ENCODE results near the gene C12orf56. TPM values are rescaled to one million over a fixed set of nuclear protein-coding genes. Genes with fewer than 3 reads are reported as not detected.
"Not testable (repeated sequence)": the region's sequence is repeated elsewhere in the genome, so short reads cannot be mapped to it uniquely, and the experiment has no call there.

The C12orf56 gene
- total RNA-seq, 1 donor from 2014 or later, result not detected

DNA sequence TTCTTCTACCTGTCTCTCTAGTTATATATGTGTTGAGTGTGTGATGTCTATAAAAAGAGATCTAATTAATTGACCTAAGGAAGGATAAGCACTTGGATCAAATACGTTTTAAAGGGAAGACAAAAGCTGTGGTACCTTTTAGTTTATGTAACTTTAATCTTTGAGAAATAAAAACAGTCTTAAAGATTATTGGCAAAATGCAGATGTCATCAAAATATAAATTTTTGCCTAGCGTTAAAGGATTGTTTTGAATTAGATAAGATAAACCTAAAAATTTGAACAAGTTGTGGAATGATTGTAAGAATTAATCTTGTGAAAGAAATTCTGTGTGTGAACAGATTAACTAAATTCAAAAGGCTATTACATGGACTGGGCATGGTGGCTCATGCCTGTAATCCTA lies 42.9 kb downstream of the C12orf56 start:
- ATAC-seq, result no peak
- H3K4me1 ChIP-seq, result no peaks in the 10 kb centered on the region
- no peaks in the 10 kb centered on the region for H3K36me3 ChIP-seq
- no peaks in the 10 kb centered on the region for H3K27me3 ChIP-seq
- no peaks in the 10 kb centered on the region for H3K9me3 ChIP-seq
- intact Hi-C loops (cut with DNase I), result no loop called here
- TF ChIP-seq, protein P1, sequence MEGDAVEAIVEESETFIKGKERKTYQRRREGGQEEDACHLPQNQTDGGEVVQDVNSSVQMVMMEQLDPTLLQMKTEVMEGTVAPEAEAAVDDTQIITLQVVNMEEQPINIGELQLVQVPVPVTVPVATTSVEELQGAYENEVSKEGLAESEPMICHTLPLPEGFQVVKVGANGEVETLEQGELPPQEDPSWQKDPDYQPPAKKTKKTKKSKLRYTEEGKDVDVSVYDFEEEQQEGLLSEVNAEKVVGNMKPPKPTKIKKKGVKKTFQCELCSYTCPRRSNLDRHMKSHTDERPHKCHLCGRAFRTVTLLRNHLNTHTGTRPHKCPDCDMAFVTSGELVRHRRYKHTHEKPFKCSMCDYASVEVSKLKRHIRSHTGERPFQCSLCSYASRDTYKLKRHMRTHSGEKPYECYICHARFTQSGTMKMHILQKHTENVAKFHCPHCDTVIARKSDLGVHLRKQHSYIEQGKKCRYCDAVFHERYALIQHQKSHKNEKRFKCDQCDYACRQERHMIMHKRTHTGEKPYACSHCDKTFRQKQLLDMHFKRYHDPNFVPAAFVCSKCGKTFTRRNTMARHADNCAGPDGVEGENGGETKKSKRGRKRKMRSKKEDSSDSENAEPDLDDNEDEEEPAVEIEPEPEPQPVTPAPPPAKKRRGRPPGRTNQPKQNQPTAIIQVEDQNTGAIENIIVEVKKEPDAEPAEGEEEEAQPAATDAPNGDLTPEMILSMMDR (IDR thresholded peaks at IDR 0.05), result no peak
- DNase-seq, result no peak
- H3K4me3 ChIP-seq, result no peak overlapping the region
- H3K27ac ChIP-seq, result no peak overlapping the region

DNA sequence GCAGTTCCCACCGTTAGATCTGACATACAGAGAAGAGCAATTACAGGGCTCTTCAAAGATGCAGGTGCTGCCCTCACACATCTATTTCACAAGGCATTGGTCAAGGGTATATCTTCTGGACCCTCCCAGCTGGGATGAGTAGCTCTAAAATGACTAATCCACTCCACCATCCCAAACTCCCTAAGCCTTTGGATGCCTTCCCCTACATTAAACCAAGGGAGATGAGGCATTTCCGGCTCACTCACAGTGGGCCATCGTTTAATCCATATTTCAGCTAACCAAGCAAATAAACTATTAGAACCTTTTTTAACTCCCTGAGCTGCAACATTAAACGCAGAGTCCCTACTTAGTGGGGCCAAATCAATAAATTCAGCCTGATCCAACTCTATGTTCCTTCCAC lies 45.9 kb downstream of the C12orf56 start:
- H3K27me3 ChIP-seq; intact Hi-C loops (cut with DNase I); H3K36me3 ChIP-seq; H3K4me3 ChIP-seq; H3K9me3 ChIP-seq; DNase-seq; ATAC-seq; H3K4me1 ChIP-seq; H3K27ac ChIP-seq: not testable (repeated sequence)

DNA sequence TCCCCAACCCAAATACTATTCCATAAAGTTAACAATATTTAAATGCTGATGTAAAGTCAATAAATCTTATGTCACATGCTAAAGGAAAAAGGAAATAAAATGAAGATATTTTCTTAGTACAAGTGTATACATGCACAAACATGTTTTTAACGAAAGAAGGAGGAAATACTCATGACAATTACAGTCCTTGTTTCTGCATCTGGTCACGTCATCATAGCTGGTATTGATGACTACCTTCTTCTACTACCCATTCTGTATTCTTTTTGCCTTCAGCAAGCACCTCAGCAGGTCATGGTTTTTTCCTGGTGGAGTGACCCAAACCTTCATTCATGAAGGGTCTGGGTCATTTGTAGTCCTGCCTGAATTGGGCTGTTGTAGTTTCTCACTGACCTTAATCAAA lies 50.0 kb downstream of the C12orf56 start:
- H3K36me3 ChIP-seq; ATAC-seq; H3K27ac ChIP-seq; H3K9me3 ChIP-seq; H3K4me3 ChIP-seq; DNase-seq; H3K27me3 ChIP-seq; intact Hi-C loops (cut with DNase I); H3K4me1 ChIP-seq: not testable (repeated sequence)

DNA sequence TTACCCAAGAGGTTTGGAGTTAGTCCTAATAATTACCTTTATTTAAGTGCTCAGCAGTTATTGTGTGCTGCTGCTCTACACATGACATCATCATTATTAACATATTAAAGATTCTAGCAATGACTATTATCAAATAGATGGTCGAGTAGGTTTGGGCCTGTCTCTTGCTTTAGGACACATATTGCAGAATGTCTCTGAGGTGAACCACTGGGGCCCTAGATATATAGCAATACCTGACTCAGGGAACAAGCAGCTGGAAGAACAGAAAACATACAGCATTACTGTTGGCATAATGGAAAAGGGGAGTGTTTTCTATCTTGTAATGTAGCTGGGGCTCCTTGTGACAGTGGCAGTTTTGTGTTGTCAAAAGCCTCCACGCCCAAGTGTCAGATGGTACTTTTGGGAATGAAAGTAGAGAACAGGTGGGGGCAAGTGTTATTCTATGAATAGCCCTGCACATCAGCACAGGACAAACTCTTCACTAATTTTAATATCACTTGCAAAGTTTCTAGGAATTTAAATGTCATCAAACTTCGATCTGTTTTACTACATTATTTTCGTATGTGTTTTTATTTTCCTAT lies 54.6 kb downstream of the C12orf56 start:
- no peaks in the 10 kb centered on the region for H3K4me1 ChIP-seq
- ATAC-seq, result no peak
- no peak overlapping the region for H3K4me3 ChIP-seq
- no peaks in the 10 kb centered on the region for H3K36me3 ChIP-seq
- TF ChIP-seq, protein P1 (IDR thresholded peaks at IDR 0.05), result no peak
- no peak overlapping the region for H3K27ac ChIP-seq
- intact Hi-C loops (cut with DNase I), result no loop called here
- H3K27me3 ChIP-seq, result no peaks in the 10 kb centered on the region
- DNase-seq, result no peak
- no peaks in the 10 kb centered on the region for H3K9me3 ChIP-seq

DNA sequence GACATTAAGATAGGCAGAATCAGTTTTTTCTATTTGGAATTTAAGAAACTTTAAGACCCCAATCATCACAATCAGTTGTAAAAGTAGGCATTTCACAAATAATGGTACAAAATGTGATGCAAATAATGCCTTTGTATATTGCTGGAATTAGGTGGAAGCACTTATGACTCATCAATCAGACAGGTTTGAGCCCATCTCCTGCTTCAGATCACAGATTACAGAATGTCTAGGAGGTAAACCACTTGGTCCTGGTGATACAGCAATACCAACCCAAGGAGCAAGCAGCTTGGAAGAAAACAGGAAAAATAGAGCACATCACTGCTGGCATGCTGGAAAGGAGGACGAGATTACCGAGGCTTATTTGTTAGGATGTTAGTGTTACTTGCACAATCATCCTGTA lies 57.6 kb downstream of the C12orf56 start:
- no peaks in the 10 kb centered on the region for H3K4me1 ChIP-seq
- TF ChIP-seq, protein P1 (IDR thresholded peaks at IDR 0.05), result no peak
- H3K27ac ChIP-seq, result no peak overlapping the region
- H3K36me3 ChIP-seq, result no peaks in the 10 kb centered on the region
- H3K27me3 ChIP-seq, result no peaks in the 10 kb centered on the region
- intact Hi-C loops (cut with DNase I), result no loop called here
- no peaks in the 10 kb centered on the region for H3K9me3 ChIP-seq
- no peak for DNase-seq
- H3K4me3 ChIP-seq, result no peak overlapping the region
- no peak for ATAC-seq

DNA sequence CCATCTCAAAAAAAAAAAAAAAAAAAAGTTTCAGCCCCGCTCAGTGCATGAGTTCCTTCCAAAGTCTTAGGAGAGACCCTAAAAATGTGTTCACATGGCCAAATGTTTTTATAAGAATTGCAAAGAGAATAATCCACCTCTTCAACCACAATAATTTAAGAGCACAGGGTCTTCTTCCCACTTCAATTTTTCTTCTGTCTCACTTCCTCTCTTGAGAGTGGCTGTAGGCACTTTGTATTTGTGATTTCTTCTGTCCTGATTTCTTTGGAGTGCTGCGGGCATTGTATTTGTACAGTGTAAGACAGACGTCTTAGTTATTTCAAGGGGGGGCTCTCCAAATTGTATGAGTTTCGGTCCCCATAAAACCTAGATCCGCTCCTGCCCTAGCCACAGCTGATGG lies 58.3 kb downstream of the C12orf56 start:
- no peak for DNase-seq
- Histone ChIP-seq H3K4me3 (no peak overlapping the region), H3K27ac (no peak overlapping the region), H3K27me3 (no peaks in the 10 kb centered on the region), H3K4me1 (no peaks in the 10 kb centered on the region), H3K9me3 (no peaks in the 10 kb centered on the region), H3K36me3 (no peaks in the 10 kb centered on the region)
- TF ChIP-seq, protein P1 (IDR thresholded peaks at IDR 0.05), result no peak
- intact Hi-C loops (cut with DNase I), result no loop called here
- ATAC-seq, result no peak

DNA sequence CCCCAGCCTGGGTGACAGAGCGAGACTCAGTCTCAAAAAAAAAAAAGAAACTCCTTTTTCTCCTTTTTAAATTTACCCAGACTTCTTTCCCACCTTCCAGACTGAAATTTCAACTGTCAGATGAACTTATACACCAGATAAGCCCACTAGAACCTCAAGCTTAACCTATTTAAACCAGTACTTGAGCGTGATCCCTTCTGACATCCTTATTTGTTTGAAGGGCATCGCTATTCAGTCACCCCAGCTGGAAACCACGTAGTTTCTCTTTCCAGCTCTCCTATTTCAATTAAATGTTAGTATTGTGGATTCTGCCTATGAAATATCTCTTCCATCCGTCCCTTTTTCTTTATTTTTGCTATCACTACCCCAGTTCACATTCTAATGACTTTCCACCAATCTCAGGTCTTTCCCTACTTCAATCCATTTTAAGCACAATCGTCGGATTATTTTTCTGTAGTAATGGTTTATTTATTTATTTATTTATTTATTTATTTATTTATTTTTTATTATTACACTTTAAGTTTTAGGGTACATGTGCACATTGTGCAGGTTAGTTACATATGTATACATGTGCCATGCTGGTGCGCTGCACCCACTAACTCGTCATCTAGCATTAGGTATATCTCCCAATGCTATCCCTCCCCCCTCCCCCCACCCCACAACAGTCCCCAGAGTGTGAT lies 61.4 kb downstream of the C12orf56 start:
- H3K27ac ChIP-seq; H3K27me3 ChIP-seq; DNase-seq; H3K9me3 ChIP-seq; ATAC-seq; H3K4me1 ChIP-seq; H3K4me3 ChIP-seq; H3K36me3 ChIP-seq; intact Hi-C loops (cut with DNase I): not testable (repeated sequence)
